Iris pigment epithelial cell (primary cell): ENCODE data around the gene SLC48A1.

Experiments
- DNase-seq: peaks from one replicate; pipeline ENCODE4 v3.0.0-alpha.2; 2011; ENCODE audit warnings: low read depth

The SLC48A1 gene

DNA sequence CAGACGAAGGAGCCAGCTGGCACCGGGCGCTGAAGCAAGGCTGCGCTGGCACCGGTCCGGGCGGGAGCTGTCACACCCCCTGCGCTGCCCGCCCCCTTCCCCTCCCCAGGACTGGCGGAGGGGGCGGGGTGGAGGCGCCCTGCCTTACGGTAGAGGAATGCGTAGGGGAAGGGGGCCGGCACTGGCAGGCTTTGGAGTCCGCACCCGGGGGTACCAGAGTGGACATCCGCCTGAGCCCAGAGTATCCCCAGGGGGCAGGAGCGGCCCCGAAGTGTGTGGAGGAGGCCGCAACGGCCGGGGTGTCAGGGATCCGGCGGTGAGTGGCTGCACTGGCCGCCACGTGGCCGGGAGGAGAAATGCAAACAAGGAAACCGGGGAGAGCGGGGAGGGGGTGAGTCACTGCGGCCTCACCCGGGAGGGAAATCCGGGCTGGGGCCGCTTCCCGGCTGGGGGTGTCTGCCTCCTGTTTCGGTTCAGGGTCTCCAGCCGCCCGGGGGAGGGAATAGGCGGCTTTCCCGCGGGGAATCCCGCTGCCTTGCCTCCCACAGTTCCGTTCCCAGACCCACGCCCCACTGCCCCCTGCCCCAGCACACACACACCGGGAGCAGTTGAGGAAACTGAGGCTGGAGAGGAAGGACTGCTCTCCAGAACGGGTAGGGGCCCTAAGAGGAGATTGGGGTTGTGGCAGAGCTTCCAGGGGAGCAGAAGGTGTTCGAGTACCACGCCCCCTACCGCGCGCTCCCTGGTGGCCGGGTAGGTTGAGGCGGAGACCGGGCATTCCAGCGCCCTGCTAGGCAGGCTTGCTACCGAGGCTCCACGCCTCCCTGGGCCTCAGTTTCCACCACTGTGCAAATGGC lies 14.0 kb upstream of the SLC48A1 start, which contains the start of gene RAPGEF3:
Gene RAPGEF3 (minus strand): TSS at position 47 of the 857 bp plus-strand sequence. CDS start 324 bp downstream, outside the sequence.
- peak; percentile 83 for DNase-seq

DNA sequence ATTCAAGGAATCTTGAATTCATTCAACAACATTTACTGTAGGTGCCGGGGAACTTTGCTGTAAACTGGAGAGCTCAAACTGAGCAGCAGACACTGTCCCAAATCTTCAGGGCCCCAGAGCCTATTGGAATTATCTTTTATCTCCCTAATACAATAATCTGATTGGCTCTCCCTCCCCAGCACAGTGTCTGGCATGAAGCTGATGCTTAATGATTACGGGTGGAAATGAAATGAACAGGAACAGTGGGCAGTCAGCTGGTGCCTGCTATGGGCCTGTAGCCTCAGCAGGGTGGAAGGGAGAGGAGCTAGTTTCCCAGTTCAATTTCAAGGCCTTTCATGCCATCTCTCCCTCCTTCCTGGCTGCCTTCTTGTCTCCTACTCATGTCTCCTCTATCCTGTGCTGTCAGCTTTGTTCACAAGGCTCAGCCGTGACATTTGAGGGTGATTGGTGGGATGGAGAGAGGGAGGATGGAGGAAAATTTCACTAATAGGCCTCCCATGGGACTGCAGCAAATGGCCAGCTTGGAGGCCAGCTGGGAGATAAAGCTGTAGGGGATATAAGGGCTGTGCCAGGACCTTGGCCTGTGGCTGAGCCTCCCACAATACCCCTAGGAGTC lies 10.1 kb upstream of the SLC48A1 start:
- DNase-seq, result no peak

DNA sequence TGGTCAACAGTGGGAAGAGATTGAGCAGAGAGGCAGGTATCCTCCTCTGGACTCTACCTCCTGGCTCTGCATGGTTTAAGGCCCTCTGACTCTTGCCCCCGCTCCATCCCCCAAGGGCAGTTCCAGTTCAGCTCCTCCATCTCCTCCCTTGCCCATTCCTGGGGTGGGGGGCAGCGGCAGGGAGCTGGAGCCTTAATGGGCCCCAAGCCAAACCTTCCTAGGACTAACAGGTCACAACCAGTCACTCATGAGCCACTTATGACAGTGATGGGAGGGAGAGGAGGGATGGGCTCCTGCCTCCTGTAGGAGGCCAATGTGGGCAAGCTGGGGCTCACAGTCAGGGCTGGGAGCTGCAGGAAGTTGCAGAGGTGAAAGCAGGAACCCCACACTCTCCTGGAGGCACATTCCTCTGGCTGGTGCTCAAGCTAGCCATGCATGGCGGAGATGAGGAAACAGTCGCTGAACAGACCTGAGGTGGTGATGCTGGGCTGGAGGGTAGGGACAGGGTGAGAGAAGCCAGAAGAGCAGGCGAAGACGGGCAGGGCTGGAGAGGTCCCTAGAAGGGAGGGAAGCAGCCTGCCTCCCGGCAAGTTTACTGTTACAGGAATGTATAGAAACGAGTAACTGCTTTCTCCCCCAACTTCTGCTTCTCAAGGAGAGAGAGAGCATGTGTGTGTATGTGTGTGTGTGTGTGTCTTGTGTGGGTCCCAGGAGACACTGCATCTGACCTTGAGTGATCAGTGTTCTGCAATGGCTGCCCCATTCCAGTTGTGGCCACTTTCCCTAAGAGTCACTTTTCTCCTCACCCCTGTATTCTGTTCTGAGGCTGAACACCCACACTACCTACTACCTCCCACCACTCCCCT lies 9.3 kb upstream of the SLC48A1 start:
- no peak for DNase-seq

DNA sequence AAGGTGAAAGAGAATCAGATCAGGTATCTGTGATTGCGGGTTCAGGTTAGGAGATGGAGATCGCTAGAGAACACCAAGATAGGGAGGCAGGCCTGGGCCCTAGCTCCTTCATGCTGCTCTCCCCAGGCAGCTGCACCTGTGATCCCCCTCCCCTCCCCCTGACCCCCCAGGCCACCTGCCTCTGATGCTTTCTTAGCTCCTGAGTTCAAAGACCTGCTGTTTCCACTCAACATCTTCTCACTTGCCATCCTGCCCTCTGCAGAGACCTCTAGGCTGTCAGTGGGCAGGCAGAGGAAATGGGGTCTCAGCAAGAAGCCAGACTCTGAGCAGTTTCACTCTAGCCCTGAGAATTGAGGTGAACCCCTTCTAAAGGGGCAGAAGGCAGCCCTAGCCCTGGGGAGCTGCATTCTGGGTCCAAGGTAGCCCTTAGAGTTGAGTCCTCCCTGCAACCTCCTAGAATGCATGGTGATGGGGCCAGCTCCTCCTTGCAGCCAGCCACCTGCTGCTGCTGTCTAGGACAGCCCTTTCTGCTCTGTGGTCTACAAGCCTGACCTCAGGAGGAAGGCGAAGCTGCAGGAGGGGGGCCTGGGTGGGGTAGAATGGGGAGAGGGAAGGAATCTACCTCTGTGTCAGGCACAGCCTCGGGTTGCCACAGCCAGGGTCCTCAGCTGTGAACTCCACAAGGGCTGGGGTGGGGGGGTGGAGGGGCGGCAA lies 6.4 kb upstream of the SLC48A1 start:
- DNase-seq, result no peak

DNA sequence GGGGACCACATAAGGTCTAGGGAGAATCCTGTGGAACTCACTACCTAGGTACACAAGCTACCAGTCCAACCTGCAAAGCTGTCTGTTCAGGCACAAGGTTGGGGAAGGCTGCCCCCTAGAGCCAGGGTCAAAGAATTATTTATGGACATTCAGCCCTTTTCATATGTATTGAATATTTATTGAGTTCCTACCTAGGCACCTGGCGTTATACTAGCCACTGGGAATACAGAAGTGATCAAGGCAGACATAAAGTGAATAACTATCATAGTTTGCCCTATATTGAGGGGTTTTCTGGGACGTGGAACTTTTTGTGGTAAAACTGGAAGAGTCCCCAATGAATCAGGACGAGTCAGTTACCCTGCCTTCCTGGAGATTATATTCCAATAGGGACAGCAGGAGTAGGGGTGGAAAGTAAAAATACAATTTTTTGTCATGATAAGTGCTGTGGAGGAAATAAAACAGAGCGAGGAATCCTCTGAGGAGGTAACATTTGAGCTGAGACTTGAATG lies 5.8 kb upstream of the SLC48A1 start:
- DNase-seq, result no peak

GRCh38 chr12:47768323-47768811 lies 4.7 kb upstream of the SLC48A1 start:
- peak; percentile 48 for DNase-seq

DNA sequence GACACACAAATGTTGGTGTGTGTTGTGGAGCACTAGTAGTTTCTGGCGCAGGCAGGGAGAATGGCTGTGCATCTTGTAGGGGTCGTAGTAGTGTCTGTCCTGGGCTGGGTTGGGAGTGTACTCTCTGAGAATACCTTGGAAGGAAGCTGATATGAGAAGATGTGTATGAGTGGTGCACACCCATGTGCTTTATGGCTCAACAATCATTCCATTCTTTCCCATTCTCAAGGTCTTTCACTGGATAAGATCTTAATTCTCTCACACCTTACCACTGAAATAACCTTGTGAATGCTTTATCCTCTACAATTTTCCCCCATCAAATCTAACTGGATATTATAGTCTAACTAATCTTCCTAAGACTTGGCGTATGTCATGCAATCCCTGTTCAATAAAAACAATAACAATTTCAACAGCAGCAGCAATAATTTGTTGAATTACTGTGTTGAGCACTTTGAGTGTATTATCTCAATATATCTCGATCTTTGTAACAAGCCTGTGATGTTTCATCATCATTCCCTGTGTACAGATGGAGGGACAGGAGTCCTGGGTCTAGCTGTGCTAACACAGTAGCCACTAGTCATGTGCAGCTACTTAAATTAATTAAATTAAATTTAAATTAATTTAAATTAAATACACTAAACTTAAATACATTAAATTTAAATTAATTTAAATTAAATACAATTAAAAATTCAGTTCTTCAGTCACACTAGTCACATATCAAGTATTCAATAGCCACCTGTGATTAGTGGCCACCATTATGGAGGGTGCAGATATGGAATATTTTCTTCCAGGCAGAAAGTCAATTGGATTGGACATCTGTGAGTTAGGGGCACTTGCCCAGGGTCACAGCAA lies 3.6 kb upstream of the SLC48A1 start:
- no peak for DNase-seq

GRCh38 chr12:47770086-47770726 lies 2.8 kb upstream of the SLC48A1 start:
- DNase-seq, result peak; percentile 72

GRCh38 chr12:47771304-47771703 lies 1.7 kb upstream of the SLC48A1 start:
- no peak for DNase-seq

DNA sequence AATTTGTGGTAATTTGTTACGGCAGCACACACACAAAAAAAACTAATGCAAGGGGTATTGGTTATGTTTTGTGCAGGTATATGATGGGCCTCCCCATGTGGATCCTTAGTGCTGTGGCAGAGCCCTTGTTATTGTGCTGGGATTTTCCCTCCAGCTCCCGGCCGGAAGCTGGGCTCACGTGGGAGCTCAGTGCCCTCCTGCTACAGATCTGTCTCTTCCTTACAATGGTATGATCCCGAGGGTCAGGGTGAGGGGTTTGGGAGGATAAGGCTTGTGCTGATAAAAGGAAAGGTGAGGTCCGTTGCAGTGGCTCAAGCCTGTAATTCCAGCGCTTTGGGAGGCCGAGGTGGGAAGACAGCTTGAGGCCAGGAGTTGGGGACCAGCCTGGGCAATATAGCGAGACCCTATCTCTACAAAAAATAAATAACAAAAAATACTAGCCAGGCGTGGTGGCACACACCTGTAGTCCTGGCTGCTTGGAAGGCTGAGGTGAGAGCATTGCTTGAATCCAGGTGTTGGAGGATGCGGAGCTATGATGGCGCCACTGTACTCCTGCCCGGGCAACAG lies 861 bp upstream of the SLC48A1 start:
- DNase-seq, result no peak

GRCh38 chr12:47772738-47773061 lies 338 bp upstream of the SLC48A1 start:
- no peak for DNase-seq

- DNase-seq, result no peak
These were observed 981 bp downstream of the SLC48A1 start for GRCh38 chr12:47773858-47774580.

GRCh38 chr12:47774663-47775062 lies 1.6 kb downstream of the SLC48A1 start:
- DNase-seq, result no peak

GRCh38 chr12:47775100-47775911 lies 2.3 kb downstream of the SLC48A1 start:
- DNase-seq, result peak; percentile 45

DNA sequence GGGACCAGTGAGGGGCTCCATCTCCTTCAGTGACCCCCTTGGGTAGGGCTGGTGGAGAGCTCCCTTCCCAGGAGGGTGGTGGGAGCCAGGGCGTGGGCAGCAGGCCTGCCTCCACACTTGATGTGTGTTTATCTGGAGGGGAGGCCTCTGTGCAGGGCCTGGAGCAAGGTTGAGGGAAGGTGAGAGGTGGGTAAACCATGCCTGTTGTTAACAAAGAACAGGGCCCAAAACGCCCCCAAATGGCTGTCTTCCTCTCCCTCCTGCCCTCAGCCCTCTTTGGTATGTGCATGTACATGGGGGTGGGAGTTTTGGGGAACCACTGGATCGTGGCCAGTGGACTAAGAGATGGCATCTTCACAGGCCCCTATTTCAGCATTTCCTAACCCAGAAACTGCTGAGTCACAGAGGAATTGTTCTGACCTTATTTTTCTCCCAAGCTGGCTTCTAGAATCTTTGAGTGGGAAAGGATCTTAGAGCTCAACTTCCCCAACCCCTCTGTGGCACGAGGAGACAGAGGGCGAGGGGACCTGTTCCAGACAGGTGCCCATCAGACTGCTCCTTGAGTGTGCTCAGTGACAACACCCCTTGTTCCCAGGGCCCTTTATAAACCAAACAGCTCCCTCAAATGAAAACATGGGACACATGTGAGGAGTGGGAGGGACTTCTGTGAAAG lies 3.6 kb downstream of the SLC48A1 start:
- DNase-seq, result peak; percentile 63

GRCh38 chr12:47777151-47777550 lies 4.1 kb downstream of the SLC48A1 start:
- DNase-seq, result no peak

- DNase-seq, result no peak
These were observed 4.9 kb downstream of the SLC48A1 start for GRCh38 chr12:47777741-47778558.
